A549 (cell line): ENCODE measurements around the gene MEG3. TPM values are rescaled to one million over a fixed set of nuclear protein-coding genes. Genes with fewer than 3 reads are reported as not detected.
A peak's percentile ranks its signal among the peaks of the same experiment; 100 is the strongest.

Experiments
- ATAC-seq, 2 experiments: fragments of 200-7000 bp in 1 of 2; fragments of >200 bp in 1 of 2; cut with Nextera tagmentation in 1 of 2; cut with Tn5 transposase in 1 of 2; 3 replicates each; pipeline versions ENCODE4 v1.8.0 to v1.9.1; 2018 to 2020; ENCODE audit warnings: mild to moderate bottlenecking in 1 of 2, moderate library complexity in 1 of 2
- CTCF ChIA-PET: fragments of 300-600 bp; sonication (Branson Sonifier 250); formaldehyde crosslinking; extraction: SDS; loops from one replicate; lab custom pipeline; 2021; ENCODE audit warnings: antibody characterized with exemption, inconsistent platforms; lab: Yijun Ruan, JAX
- POLR2A ChIA-PET: fragments of 350-600 bp; formaldehyde crosslinking; extraction: SDS; loops from one replicate; lab custom pipeline; 2021; ENCODE audit warnings: antibody characterized with exemption, inconsistent platforms; lab: Yijun Ruan, JAX
- DNase-seq, 2 experiments: peaks; one replicate each; pipeline versions ENCODE4 v3.0.0 to v3.0.0-alpha.2; 2011 to 2016; ENCODE audit warnings: low read depth in 1 of 2, low spot score in 1 of 2
- FAIRE-seq: peaks from 2 replicates; lab custom pipeline; 2011; peaks lifted over from hg19 to GRCh38; lab: Jason Lieb, UNC
- H3K27ac ChIP-seq, 2 experiments: fragments of >200 bp; sonication (Bioruptor Twin); formaldehyde crosslinking; 3 replicates each; pipeline ENCODE4 v1.5.1; 2016 to 2017
- H3K4me1 ChIP-seq: fragments of >200 bp; sonication (Bioruptor Twin); formaldehyde crosslinking; 3 replicates; pipeline ENCODE4 v1.6.1; 2016
- H3K4me2 ChIP-seq: fragments of >200 bp; sonication (Bioruptor Twin); formaldehyde crosslinking; 3 replicates; pipeline ENCODE4 v1.6.1; 2016
- H3K4me3 ChIP-seq: fragments of >200 bp; sonication (Bioruptor Twin); formaldehyde crosslinking; 3 replicates; pipeline ENCODE4 v1.5.1; 2016
- H3K9me3 ChIP-seq: fragments of >200 bp; sonication (Bioruptor Twin); formaldehyde crosslinking; 3 replicates; pipeline ENCODE4 v1.6.1; 2016
- BHLHE40 ChIP-seq: IDR thresholded peaks from 2 replicates; pipeline ENCODE4 v1.6.1; 2012; ENCODE audit warnings: low read depth, low read length, inconsistent platforms
- CEBPB ChIP-seq, 2 experiments: fragments of >200 bp in 1 of 2; sonication (Bioruptor Twin) in 1 of 2; formaldehyde crosslinking in 1 of 2; IDR thresholded peaks; 2 replicates each; pipeline ENCODE4 v1.6.1; 2012 to 2016
- EHF ChIP-seq: fragments of 250-450 bp; sonication (Bioruptor Pico); IDR thresholded peaks from 2 replicates; pipeline ENCODE4 v1.5.0; 2020; ENCODE audit warnings: mild to moderate bottlenecking
- EHMT2 ChIP-seq: fragments of 200-600 bp; sonication (generic); IDR thresholded peaks from 2 replicates; pipeline ENCODE4 v1.6.1; 2016; ENCODE audit warnings: antibody characterized with exemption, low read depth, mild to moderate bottlenecking, moderate library complexity
- EP300 ChIP-seq, 2 experiments: fragments of >200 bp; sonication (Bioruptor Twin); formaldehyde crosslinking; IDR thresholded peaks; 2 replicates in 1 of 2; 3 replicates in 1 of 2; pipeline ENCODE4 v1.6.1; 2016 to 2017
- FOSB ChIP-seq: fragments of 250-450 bp; sonication (Bioruptor Pico); IDR thresholded peaks from 2 replicates; pipeline ENCODE4 v1.5.0; 2020; ENCODE audit warnings: mild to moderate bottlenecking, moderate library complexity
- FOSL2 ChIP-seq, 2 experiments: fragments of 450-650 bp in 1 of 2; fragments of >200 bp in 1 of 2; sonication (Bioruptor Twin) in 1 of 2; formaldehyde crosslinking; IDR thresholded peaks; 2 replicates each; pipeline versions ENCODE4 v1.5.0 to v1.6.1; 2016 to 2020; ENCODE audit warnings: mild to moderate bottlenecking in 1 of 2, moderate library complexity in 1 of 2
- HDAC2 ChIP-seq: fragments of 200-600 bp; sonication (generic); IDR thresholded peaks from 2 replicates; pipeline ENCODE4 v1.6.1; 2016
- HOXA7 ChIP-seq: fragments of 250-450 bp; sonication (Bioruptor Pico); IDR thresholded peaks from 2 replicates; pipeline ENCODE4 v1.5.0; 2020; ENCODE audit warnings: mild to moderate bottlenecking, moderate library complexity
- HOXB5 ChIP-seq: fragments of 250-450 bp; sonication (Bioruptor Pico); IDR thresholded peaks from 2 replicates; pipeline ENCODE4 v1.5.0; 2020; ENCODE audit warnings: mild to moderate bottlenecking, moderate library complexity
- JUN ChIP-seq, 2 experiments: fragments of >200 bp; sonication (Bioruptor Twin); formaldehyde crosslinking; IDR thresholded peaks; 2 replicates in 1 of 2; 3 replicates in 1 of 2; pipeline ENCODE4 v1.6.1; 2016 to 2017
- KDM1A ChIP-seq: fragments of 200-600 bp; sonication (generic); IDR thresholded peaks from 2 replicates; pipeline ENCODE4 v1.6.1; 2016; ENCODE audit warnings: low read depth, mild to moderate bottlenecking
- KDM5A ChIP-seq: fragments of 200-600 bp; sonication (generic); IDR thresholded peaks from 2 replicates; pipeline ENCODE4 v1.6.1; 2016; ENCODE audit warnings: antibody characterized with exemption, mild to moderate bottlenecking
- MAFK ChIP-seq: fragments of 450-650 bp; IDR thresholded peaks from 2 replicates; pipeline ENCODE4 v1.6.1; 2014; ENCODE audit not compliant: partially characterized antibody
- MYC ChIP-seq: IDR thresholded peaks from 2 replicates; pipeline ENCODE4 v1.6.1; 2012; ENCODE audit warnings: mild to moderate bottlenecking, inconsistent platforms, low read length, improper control_type of control experiment, borderline replicate concordance
- NPAS2 ChIP-seq: fragments of 250-450 bp; sonication (Bioruptor Pico); IDR thresholded peaks from 2 replicates; pipeline ENCODE4 v1.8.0; 2022; ENCODE audit warnings: mild to moderate bottlenecking, moderate library complexity, borderline replicate concordance
- NR3C1 ChIP-seq: fragments of >200 bp; sonication (Bioruptor Twin); formaldehyde crosslinking; IDR thresholded peaks from 3 replicates; pipeline ENCODE4 v1.6.1; 2017
- PHF8 ChIP-seq: fragments of 200-600 bp; sonication (generic); IDR thresholded peaks from 2 replicates; pipeline ENCODE4 v1.6.1; 2016; ENCODE audit warnings: low read depth, mild to moderate bottlenecking, antibody characterized with exemption, moderate library complexity, borderline replicate concordance
- POLR2A ChIP-seq: IDR thresholded peaks from 2 replicates; pipeline ENCODE4 v1.6.1; 2012; ENCODE audit warnings: mild to moderate bottlenecking, low read length
- RARB ChIP-seq: fragments of 250-450 bp; sonication (Bioruptor Pico); IDR thresholded peaks from 2 replicates; pipeline ENCODE4 v1.8.0; 2021; ENCODE audit warnings: mild to moderate bottlenecking, moderate library complexity
- RNF2 ChIP-seq: fragments of 200-600 bp; sonication (generic); IDR thresholded peaks from 2 replicates; pipeline ENCODE4 v1.6.1; 2016; ENCODE audit warnings: low read depth, mild to moderate bottlenecking, antibody characterized with exemption, moderate library complexity, borderline replicate concordance
- SMC3 ChIP-seq: fragments of >200 bp; sonication (Bioruptor Twin); formaldehyde crosslinking; IDR thresholded peaks from 3 replicates; pipeline ENCODE4 v1.6.1; 2018; ENCODE audit warnings: inconsistent platforms
- WGBS: methylation state at CpG from one replicate; pipeline ENCODE4 v1.1.6; 2017; ENCODE audit errors: missing lambda C conversion rate; 5-methylcytosine and 5-hydroxymethylcytosine counted together
- polyA plus RNA-seq, 4 experiments: library from polyadenylated mRNA; depleted of rRNA in 3 of 4; stranded (reverse); fragments of >200 nt; fragmentation: RNase III in 1 of 4; extraction: RNeasy Plus Mini Kit Qiagen cat#74134 plus additional on column Dnase treatment in 1 of 4; gene quantifications; 2 replicates in 3 of 4; 3 replicates in 1 of 4; pipeline ENCODE4 v1.2.3, GENCODE V29; 2011 to 2017
- TF ChIP-seq, protein P1 (sequence below): IDR thresholded peaks from 2 replicates; pipeline ENCODE4 v1.6.1; 2012
- TF ChIP-seq, protein P2 (sequence below): fragments of 450-650 bp; IDR thresholded peaks from 2 replicates; pipeline ENCODE4 v1.6.1; 2014; ENCODE audit warnings: antibody characterized with exemption
- TF ChIP-seq, protein P3 (sequence below): fragments of >200 bp; sonication (Bioruptor Twin); formaldehyde crosslinking; IDR thresholded peaks from 3 replicates; pipeline ENCODE4 v1.6.1; 2016
- TF ChIP-seq, protein P4 (sequence below): fragments of 250-450 bp; sonication (Bioruptor Pico); IDR thresholded peaks from 2 replicates; pipeline ENCODE4 v1.5.0; 2020; ENCODE audit warnings: low read depth, mild to moderate bottlenecking, moderate library complexity
- TF ChIP-seq, protein P5 (sequence below): fragments of 250-450 bp; sonication (Bioruptor Pico); IDR thresholded peaks from 2 replicates; pipeline ENCODE4 v1.5.0; 2021; ENCODE audit warnings: mild to moderate bottlenecking, moderate library complexity, borderline replicate concordance

MEG3 gene
- polyA plus RNA-seq, 2 of the 4 experiments (the other 2 are of a cell fraction): 27.0 to 56.7 TPM

DNA sequence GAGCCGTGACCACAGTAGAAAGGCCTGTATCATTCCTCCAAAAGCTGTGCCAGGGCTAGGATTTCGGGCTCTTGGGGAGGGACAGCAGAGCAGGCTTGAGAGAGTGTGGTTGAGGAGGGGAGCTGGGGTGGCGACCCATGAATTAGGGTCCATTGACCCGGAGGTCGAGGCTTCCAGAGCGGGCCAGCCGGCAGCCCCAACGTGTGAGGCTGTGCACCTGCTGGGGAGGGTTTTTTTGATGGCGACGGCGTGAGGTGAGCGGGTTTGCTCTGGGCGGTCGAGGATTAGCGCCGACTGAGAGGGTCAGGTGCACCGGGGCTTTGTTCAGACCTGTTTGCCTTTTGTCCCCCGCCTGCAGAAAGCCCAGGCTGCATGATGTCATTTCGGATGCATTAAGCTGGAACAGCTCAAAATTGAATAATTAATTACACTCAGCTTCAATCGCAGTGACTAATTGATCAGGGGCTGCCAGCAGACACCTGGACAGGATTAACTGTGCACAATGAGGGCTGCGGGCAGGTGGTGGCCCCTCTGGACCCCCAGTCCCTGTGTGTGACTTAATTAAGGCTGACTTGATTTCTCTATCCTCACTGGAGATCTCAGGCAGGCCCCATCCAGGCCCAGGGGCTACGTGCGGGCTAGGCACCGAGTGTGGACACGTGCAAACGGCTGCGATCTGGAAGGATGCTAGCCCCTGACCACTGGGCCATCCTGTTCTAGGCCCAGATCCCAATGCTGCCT lies 42.1 kb upstream of the MEG3 start:
- Histone ChIP-seq H3K27ac (no peak overlapping the region), H3K4me2 (no peak overlapping the region), H3K9me3 (no peaks in the 10 kb centered on the region), H3K4me3 (no peak overlapping the region), H3K4me1 (no peaks in the 10 kb centered on the region)
- TF ChIP-seq FOSB (CRISPR knock-in tag): no peak
- POLR2A ChIA-PET: no interaction called here
- FAIRE-seq (no peak), ATAC-seq (no peak), DNase-seq (no peak)
- CTCF ChIA-PET: no interaction called here
- WGBS: 75% methylated on average over 26 of the region's 27 CpGs

DNA sequence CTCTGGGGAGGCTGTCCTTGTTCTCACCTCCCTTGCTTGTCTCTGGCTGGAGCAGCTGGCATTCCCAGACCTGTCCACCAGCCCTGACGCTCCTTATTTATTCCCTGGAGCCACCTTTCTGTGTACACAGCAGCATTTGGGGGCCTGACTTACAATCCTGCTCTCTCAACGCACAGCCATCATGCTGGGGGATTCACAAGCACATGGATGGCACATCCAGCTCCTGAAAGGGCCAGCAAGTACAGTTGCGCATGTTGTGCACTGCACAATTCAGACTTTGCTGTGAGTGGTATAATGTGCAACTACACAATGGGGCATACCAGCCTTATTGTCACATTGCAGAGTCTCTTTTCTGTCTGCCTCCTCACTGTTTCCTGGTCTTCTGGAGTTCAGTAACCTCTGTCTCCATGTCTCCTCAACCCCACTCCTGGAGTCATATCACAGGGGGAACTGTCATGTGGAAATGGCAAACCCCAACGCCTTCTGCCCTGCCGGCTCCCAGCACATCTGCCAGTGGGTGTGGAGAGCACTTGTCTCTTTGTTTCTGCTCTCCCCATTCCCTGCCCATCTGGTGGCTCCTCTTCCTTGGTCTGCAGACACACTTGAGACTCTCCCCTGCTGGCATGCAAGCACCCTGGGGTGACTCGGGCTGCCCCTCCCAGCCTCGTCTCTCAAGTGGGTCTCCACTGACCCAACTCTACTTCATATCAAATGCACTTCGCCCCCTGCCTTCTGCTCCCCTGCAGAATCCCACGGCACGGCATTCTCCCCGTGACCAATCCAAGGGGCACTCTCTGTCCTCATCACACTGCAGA lies 41.2 kb upstream of the MEG3 start:
- Histone ChIP-seq H3K4me3 (no peak overlapping the region), H3K4me1 (no peaks in the 10 kb centered on the region), H3K4me2 (no peak overlapping the region), H3K9me3 (no peaks in the 10 kb centered on the region), H3K27ac (no peak overlapping the region)
- FAIRE-seq (no peak), DNase-seq (no peak), ATAC-seq (peak in 1 of 2 experiments; percentile 16; a peak in 1 of 6 replicates)
- ChIA-PET POLR2A (no interaction called here), CTCF (no interaction called here)
- TF ChIP-seq PHF8 (no peak), POLR2A (no peak), MAFK (no peak), BHLHE40 (no peak), NR3C1 (no peak), MYC (no peak), EHF (no peak), KDM1A (no peak), HOXA7 (CRISPR knock-in tag) (no peak), CEBPB (IDR thresholded peaks at IDR 0.05) (no peak), RARB (no peak), HOXB5 (no peak), SMC3 (no peak)
- TF ChIP-seq, protein P1, sequence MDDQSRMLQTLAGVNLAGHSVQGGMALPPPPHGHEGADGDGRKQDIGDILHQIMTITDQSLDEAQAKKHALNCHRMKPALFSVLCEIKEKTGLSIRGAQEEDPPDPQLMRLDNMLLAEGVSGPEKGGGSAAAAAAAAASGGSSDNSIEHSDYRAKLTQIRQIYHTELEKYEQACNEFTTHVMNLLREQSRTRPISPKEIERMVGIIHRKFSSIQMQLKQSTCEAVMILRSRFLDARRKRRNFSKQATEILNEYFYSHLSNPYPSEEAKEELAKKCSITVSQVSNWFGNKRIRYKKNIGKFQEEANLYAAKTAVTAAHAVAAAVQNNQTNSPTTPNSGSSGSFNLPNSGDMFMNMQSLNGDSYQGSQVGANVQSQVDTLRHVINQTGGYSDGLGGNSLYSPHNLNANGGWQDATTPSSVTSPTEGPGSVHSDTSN: no peak
- TF ChIP-seq, protein P2, sequence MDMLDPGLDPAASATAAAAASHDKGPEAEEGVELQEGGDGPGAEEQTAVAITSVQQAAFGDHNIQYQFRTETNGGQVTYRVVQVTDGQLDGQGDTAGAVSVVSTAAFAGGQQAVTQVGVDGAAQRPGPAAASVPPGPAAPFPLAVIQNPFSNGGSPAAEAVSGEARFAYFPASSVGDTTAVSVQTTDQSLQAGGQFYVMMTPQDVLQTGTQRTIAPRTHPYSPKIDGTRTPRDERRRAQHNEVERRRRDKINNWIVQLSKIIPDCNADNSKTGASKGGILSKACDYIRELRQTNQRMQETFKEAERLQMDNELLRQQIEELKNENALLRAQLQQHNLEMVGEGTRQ: no peak
- TF ChIP-seq, protein P3, sequence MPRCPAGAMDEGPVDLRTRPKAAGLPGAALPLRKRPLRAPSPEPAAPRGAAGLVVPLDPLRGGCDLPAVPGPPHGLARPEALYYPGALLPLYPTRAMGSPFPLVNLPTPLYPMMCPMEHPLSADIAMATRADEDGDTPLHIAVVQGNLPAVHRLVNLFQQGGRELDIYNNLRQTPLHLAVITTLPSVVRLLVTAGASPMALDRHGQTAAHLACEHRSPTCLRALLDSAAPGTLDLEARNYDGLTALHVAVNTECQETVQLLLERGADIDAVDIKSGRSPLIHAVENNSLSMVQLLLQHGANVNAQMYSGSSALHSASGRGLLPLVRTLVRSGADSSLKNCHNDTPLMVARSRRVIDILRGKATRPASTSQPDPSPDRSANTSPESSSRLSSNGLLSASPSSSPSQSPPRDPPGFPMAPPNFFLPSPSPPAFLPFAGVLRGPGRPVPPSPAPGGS: no peak
- TF ChIP-seq, protein P4, sequence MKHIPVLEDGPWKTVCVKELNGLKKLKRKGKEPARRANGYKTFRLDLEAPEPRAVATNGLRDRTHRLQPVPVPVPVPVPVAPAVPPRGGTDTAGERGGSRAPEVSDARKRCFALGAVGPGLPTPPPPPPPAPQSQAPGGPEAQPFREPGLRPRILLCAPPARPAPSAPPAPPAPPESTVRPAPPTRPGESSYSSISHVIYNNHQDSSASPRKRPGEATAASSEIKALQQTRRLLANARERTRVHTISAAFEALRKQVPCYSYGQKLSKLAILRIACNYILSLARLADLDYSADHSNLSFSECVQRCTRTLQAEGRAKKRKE (CRISPR knock-in tag): no peak
- whole genome bisulfite sequencing: 59% methylated on average over 11 of the region's 11 CpGs

DNA sequence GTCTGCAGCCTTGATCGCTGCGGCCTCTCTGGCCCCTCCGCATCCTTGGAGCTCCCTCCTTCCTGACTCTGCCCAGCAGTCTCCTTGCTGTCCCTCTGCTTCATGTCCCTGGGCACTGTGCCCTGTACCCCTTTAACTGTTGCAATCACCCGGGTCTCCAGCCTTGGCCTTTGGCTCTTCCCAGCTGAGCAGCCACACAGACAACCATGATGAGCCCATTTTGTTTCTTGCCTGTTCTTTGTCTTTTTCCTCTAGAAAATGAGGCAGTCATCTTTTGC lies 40.6 kb upstream of the MEG3 start:
- CTCF ChIA-PET: no interaction called here
- POLR2A ChIA-PET: no interaction called here

More for the DNA sequence above, 40.6 kb upstream of the MEG3 start:
- Histone ChIP-seq H3K27ac (no peak overlapping the region), H3K9me3 (no peaks in the 10 kb centered on the region), H3K4me1 (no peaks in the 10 kb centered on the region), H3K4me2 (no peak overlapping the region), H3K4me3 (no peak overlapping the region)
- no peak for TF ChIP-seq EHMT2
- TF ChIP-seq EP300 (IDR thresholded peaks at IDR 0.05): no peak
- no peak for TF ChIP-seq NPAS2 (CRISPR knock-in tag)
- TF ChIP-seq HDAC2: no peak
- TF ChIP-seq, protein P1: no peak
- TF ChIP-seq, protein P5, sequence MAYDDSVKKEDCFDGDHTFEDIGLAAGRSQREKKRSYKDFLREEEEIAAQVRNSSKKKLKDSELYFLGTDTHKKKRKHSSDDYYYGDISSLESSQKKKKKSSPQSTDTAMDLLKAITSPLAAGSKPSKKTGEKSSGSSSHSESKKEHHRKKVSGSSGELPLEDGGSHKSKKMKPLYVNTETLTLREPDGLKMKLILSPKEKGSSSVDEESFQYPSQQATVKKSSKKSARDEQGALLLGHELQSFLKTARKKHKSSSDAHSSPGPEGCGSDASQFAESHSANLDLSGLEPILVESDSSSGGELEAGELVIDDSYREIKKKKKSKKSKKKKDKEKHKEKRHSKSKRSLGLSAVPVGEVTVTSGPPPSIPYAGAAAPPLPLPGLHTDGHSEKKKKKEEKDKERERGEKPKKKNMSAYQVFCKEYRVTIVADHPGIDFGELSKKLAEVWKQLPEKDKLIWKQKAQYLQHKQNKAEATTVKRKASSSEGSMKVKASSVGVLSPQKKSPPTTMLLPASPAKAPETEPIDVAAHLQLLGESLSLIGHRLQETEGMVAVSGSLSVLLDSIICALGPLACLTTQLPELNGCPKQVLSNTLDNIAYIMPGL: no peak
- TF ChIP-seq KDM5A: no peak
- TF ChIP-seq RNF2: no peak
- no peak for TF ChIP-seq JUN (IDR thresholded peaks at IDR 0.05)
- TF ChIP-seq KDM1A: no peak
- TF ChIP-seq FOSL2 (IDR thresholded peaks at IDR 0.05): no peak
- no peak for TF ChIP-seq FOSL2 (CRISPR knock-in tag; IDR thresholded peaks at IDR 0.05)
- TF ChIP-seq HOXB5: no peak
- no peak for ATAC-seq
- DNase-seq: no peak
- 85% methylated on average over 4 of the region's 4 CpGs for WGBS
- no peak for FAIRE-seq
